Left ventricle myocardium inferior (tissue), 1 donor: ENCODE results near the gene CKAP2. TPM values are rescaled to one million over a fixed set of nuclear protein-coding genes. Genes with fewer than 3 reads are reported as not detected.
"Not testable (repeated sequence)": the region's sequence is repeated elsewhere in the genome, so short reads cannot be mapped to it uniquely, and the experiment has no call there.

Source experiments
- DNase-seq: peaks from one replicate; pipeline ENCODE4 v3.0.0-alpha.2; 2020
- H3K27ac ChIP-seq: fragments of 200-600 bp; replicated peaks from 2 replicates; pipeline ENCODE4 v1.8.0; 2021
- H3K27me3 ChIP-seq: fragments of 200-600 bp; 2 replicates; pipeline ENCODE4 v1.8.0; 2021; ENCODE audit warnings: low read depth
- H3K36me3 ChIP-seq: fragments of 200-600 bp; 2 replicates; pipeline ENCODE4 v1.8.0; 2021
- H3K4me1 ChIP-seq: fragments of 200-600 bp; 2 replicates; pipeline ENCODE4 v1.8.0; 2021
- H3K4me3 ChIP-seq: fragments of 200-600 bp; 2 replicates; pipeline ENCODE4 v1.8.0; 2021; ENCODE audit warnings: mild to moderate bottlenecking, moderate library complexity
- H3K9me3 ChIP-seq: fragments of 200-600 bp; replicated peaks from 2 replicates; pipeline ENCODE4 v1.8.0; 2021
- CTCF ChIP-seq: fragments of 200-600 bp; IDR thresholded peaks from 2 replicates; pipeline ENCODE4 v1.8.0; 2021; ENCODE audit warnings: antibody characterized with exemption, mild to moderate bottlenecking, borderline replicate concordance
- intact Hi-C: fragments of 100-400 bp; cut with micrococcal nuclease; formaldehyde crosslinking; loops from one replicate; pipeline ENCODE4 v1.11.0; 2022
- total RNA-seq: library from RNA; stranded (reverse); fragmentation: NEBNext Ultra II Directional; extraction: Animal tissue kit (Norgen Biotek cat#: 25700); gene quantifications from one replicate; pipeline ENCODE4 v1.2.1, GENCODE V29; 2021
- donor health status: DM: no; HTN: yes; CAD: no; lungs with severe emphysema.

The CKAP2 gene
- total RNA-seq, 1 donor from 2014 or later, result 8.2 TPM

DNA sequence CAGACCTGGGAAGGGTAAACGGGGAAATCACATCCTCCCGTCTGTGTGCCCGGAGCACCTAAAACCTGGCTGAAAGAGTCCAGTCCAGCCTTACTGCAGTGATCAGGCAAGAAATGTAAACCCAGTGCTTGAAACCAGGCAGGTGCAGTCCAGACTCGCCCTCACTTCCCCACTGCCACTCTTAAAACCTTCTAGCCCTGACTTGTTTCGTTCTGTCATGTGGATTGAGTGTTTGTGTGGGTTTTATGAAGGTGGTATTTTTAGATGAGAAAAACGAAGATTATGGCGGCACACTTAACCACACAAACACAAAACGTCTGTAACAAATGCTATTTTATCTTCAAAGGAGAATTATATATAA lies 839 bp upstream of the CKAP2 start:
- Histone ChIP-seq H3K4me3 (peak overlapping the region; percentile 87), H3K4me1 (peaks cover 39% of the 10 kb centered on the region), H3K36me3 (peaks cover 4% of the 10 kb centered on the region), H3K27me3 (no peaks in the 10 kb centered on the region), H3K9me3 (no peaks in the 10 kb centered on the region), H3K27ac (peak overlapping the region; percentile 92)
- no peak for TF ChIP-seq CTCF
- intact Hi-C loops, result no loop called here
- no peak for DNase-seq

DNA sequence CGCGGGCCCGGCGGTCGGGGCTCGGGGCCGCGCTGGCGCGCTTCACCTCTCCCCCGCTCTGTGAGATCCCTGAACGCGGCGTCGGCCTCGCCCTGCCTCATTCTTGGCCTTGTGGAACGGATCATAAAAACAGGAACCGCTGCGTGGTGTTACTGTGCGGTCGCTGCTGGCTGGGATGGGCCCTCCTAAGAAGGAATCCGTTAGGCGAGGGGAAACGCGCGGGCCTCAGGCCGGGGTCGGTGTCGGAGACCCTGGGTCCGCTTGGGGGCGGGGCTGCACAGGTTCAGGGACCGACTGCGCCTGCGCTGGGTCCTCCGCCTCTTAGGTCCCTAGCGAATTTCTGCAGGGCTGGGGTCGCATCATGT lies 381 bp downstream of the CKAP2 start:
- Histone ChIP-seq H3K9me3 (no peaks in the 10 kb centered on the region), H3K4me3 (peak overlapping the region; percentile 87), H3K27me3 (no peaks in the 10 kb centered on the region), H3K4me1 (peaks cover 29% of the 10 kb centered on the region), H3K36me3 (peaks cover 4% of the 10 kb centered on the region), H3K27ac (peak overlapping the region; percentile 92)
- intact Hi-C loops, result no loop called here
- DNase-seq, result peak; percentile 65
- no peak for TF ChIP-seq CTCF

GRCh38 chr13:52459668-52460067 lies 4.4 kb downstream of the CKAP2 start:
- H3K4me3 ChIP-seq, result no peak overlapping the region
- intact Hi-C loops, result no loop called here
- H3K36me3 ChIP-seq, result peaks cover 29% of the 10 kb centered on the region
- H3K27me3 ChIP-seq, result no peaks in the 10 kb centered on the region
- no peak overlapping the region for H3K27ac ChIP-seq
- no peak for DNase-seq
- no peak for TF ChIP-seq CTCF
- peaks cover 16% of the 10 kb centered on the region for H3K4me1 ChIP-seq
- H3K9me3 ChIP-seq, result no peaks in the 10 kb centered on the region

- Histone ChIP-seq H3K27ac (no peak overlapping the region), H3K27me3 (no peaks in the 10 kb centered on the region), H3K36me3 (peaks cover 33% of the 10 kb centered on the region), H3K4me3 (no peak overlapping the region), H3K9me3 (no peaks in the 10 kb centered on the region), H3K4me1 (peaks cover 3% of the 10 kb centered on the region)
- intact Hi-C loops, result no loop called here
- TF ChIP-seq CTCF, result no peak
- DNase-seq, result no peak
Measured at GRCh38 chr13:52461265-52461664, 6.0 kb downstream of the CKAP2 start.

DNA sequence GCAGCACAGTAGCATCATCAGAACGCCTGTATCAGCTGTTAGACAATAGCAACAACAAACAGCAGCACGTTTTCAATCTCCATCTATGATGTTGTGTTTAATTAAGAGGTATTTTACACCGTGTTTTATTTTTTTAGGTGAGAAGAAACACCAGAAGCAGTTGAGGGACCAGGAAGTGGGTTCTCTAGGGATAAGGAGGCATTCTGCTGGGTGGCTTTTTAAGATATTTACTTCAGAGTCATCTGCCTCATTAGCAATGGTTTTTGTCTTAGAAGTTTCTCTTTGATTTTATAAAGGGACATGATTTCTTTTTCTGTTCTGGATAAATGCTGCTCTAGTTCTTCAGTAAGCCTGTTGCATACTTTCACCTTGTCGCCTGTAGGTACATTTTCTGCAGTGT lies 8.2 kb downstream of the CKAP2 start:
- Histone ChIP-seq H3K9me3 (no peaks in the 10 kb centered on the region), H3K27ac (no peak overlapping the region), H3K4me3 (no peak overlapping the region), H3K27me3 (no peaks in the 10 kb centered on the region), H3K4me1 (no peaks in the 10 kb centered on the region), H3K36me3 (peaks cover 33% of the 10 kb centered on the region)
- TF ChIP-seq CTCF, result no peak
- intact Hi-C loops, result no loop called here
- DNase-seq, result no peak

DNA sequence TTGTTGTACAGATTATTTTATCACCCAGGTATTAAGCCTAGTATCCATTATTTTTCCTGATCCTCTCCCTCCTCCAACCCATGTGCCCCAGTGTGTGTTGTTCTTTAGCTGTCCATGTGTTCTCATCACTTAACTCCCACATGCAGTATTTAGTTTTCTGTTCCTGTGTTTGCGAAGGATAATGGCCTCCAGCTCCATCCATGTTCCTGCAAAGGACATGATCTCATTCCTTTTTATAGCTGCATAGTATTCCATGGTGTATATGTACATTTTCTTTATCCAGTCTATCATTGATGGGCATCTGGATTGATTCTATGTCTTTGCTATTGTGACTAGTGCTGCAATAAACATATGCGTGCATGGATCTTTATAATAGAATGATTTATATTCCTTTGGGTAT lies 13.2 kb downstream of the CKAP2 start:
- intact Hi-C loops, H3K4me1 ChIP-seq, H3K27ac ChIP-seq, H3K9me3 ChIP-seq, DNase-seq, H3K4me3 ChIP-seq, H3K27me3 ChIP-seq: not testable (repeated sequence)
- peaks cover 19% of the 10 kb centered on the region for H3K36me3 ChIP-seq

- intact Hi-C loops, H3K36me3 ChIP-seq, DNase-seq, H3K9me3 ChIP-seq, H3K27me3 ChIP-seq, H3K4me3 ChIP-seq, H3K27ac ChIP-seq, H3K4me1 ChIP-seq: not testable (repeated sequence)
Measured at GRCh38 chr13:52480677-52481428, 25.6 kb downstream of the CKAP2 start.

DNA sequence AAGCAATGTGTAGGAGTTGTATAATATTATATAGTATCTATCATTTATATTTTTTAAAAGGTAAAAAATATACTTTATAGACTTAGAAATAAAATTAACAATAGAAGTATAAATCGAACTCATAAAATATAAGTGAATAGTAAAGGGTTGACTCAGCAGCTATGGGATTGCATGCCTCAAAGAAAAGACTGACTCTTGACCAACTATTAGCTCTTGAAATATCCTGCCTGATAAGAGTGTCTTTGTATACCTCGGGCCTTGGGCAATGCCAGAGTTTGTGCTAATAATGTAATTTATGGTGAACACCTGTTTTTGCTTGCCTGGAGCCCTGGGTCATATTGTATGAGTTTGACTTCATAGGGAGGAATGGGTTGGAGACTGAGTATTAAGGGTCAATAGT lies 31.8 kb downstream of the CKAP2 start:
- H3K4me1 ChIP-seq, H3K4me3 ChIP-seq, H3K27me3 ChIP-seq, intact Hi-C loops, H3K9me3 ChIP-seq, H3K36me3 ChIP-seq, H3K27ac ChIP-seq, DNase-seq: not testable (repeated sequence)

DNA sequence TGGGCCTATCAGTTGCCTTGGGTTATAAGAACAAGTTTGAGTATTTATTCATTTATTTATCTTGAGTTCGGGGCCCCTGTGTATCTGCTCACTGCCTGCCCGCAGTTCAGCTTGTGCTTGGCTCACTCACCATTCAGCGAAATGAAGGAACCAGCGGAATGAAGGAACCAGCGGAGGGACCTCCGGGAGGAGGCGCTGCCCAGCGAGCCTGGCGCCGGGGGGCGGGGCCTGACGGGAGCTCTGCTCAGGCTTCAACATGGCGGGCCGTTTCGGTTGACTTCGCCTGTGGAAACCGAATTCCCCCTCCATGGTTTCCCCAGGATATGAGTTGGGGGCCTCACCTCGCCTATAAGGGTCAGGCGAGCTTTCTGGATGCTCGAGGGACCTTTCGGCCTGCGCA lies 33.5 kb downstream of the CKAP2 start:
- intact Hi-C loops, H3K4me1 ChIP-seq, H3K27ac ChIP-seq, H3K4me3 ChIP-seq, H3K27me3 ChIP-seq, H3K36me3 ChIP-seq, H3K9me3 ChIP-seq, DNase-seq: not testable (repeated sequence)
